ENCODE measurements around the gene CNOT3. TPM values are rescaled to one million over a fixed set of nuclear protein-coding genes. Genes with fewer than 3 reads are reported as not detected.

Gene CNOT3
- total RNA-seq, 1 donor from 2014 or later: 6.3 TPM

DNA sequence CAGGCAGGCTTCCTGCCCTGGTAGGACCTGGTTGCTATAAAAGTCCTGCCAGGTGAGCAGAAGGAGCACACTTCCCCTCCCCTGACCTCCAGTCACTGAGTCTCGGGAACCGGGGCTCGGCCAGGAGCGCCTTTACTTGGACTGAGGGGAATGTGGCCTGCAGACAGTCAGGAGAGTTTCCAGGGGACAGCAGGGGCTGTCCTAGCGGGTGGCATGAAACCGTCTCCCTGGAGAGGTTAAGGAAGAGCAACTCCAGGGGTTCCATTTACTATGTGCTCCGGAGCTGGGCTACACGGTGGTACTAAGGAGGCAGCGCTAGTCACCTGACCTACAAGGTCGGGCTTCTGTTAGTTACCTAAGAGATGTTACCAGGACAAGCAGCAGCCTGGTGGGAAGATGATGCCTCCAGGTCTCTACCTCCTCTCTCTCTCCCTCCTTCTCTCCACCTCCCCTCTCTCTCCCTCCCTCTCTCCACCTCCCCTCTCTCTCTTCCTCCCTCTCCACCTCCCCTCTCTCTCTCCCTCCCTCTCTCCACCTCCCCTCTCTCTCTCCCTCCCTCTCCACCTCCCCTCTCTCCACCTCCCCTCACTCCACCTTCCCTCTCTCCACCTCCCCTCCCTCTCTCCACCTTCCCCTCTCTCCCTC is 4.1 kb upstream of the CNOT3 start:
- Histone ChIP-seq H3K27ac (ENCODE audit: low read depth, low read length) (no peak overlapping the region), H3K36me3 (ENCODE audit: control insufficient read depth in 3 of 3, insufficient read depth in 3 of 3, low read length in 3 of 3) (peaks cover 20 to 26% (median 25%) of the 10 kb centered on the region in 3 donors), H3K27me3 (ENCODE audit: control insufficient read depth in 3 of 3, insufficient read depth in 3 of 3, low read length in 3 of 3) (no peaks in the 10 kb centered on the region), H3K4me3 (ENCODE audit: low read length in 3 of 3) (no peak overlapping the region), H3K4me1 (ENCODE audit: control insufficient read depth in 3 of 3, insufficient read depth in 3 of 3, low read length in 3 of 3) (peaks cover 12 to 13% (median 12%) of the 10 kb centered on the region in 3 donors), H3K9me3 (ENCODE audit: control insufficient read depth in 3 of 3, low read length in 3 of 3) (no peaks in the 10 kb centered on the region), H3K9ac (ENCODE audit: low read depth in 1 of 3, low read length in 3 of 3) (no peak overlapping the region)

DNA sequence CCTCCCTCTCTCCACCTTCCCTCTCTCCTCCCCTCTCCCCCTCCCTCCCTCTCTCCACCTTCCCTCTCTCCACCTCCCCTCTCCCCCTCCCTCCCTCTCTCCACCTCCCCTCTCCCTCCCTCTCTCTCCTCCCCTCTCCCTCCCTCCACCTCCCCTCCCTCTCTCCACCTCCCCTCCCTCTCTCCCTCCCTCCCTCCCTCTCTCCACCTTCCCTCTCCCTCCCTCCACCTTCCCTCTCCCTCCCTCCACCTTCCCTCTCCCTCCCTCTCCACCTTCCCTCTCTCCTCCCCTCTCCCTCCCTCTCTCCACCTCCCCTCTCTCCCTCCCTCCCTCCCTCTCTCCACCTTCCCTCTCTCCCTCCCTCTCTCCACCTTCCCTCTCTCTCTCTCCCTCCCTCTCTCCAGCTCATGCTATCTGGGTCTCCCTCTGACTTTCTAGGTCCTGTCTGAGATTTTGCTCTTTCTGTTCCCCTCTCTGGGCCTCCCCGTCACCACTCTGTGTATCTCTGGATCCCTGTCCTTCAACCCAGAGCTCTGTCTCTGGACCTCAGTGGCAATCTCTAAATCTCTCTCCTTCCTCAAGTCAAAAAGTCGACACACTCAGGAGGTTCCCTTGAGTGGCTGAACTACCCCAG is 3.5 kb upstream of the CNOT3 start:
- Histone ChIP-seq H3K27ac (ENCODE audit: low read depth, low read length) (no peak overlapping the region), H3K9me3 (ENCODE audit: control insufficient read depth in 3 of 3, low read length in 3 of 3) (no peaks in the 10 kb centered on the region), H3K9ac (ENCODE audit: low read depth in 1 of 3, low read length in 3 of 3) (no peak overlapping the region), H3K4me3 (ENCODE audit: low read length in 3 of 3) (no peak overlapping the region), H3K27me3 (ENCODE audit: control insufficient read depth in 3 of 3, insufficient read depth in 3 of 3, low read length in 3 of 3) (no peaks in the 10 kb centered on the region), H3K36me3 (ENCODE audit: control insufficient read depth in 3 of 3, insufficient read depth in 3 of 3, low read length in 3 of 3) (peaks cover 16 to 22% (median 21%) of the 10 kb centered on the region in 3 donors), H3K4me1 (ENCODE audit: control insufficient read depth in 3 of 3, insufficient read depth in 3 of 3, low read length in 3 of 3) (peaks cover 18 to 19% (median 19%) of the 10 kb centered on the region in 3 donors)

DNA sequence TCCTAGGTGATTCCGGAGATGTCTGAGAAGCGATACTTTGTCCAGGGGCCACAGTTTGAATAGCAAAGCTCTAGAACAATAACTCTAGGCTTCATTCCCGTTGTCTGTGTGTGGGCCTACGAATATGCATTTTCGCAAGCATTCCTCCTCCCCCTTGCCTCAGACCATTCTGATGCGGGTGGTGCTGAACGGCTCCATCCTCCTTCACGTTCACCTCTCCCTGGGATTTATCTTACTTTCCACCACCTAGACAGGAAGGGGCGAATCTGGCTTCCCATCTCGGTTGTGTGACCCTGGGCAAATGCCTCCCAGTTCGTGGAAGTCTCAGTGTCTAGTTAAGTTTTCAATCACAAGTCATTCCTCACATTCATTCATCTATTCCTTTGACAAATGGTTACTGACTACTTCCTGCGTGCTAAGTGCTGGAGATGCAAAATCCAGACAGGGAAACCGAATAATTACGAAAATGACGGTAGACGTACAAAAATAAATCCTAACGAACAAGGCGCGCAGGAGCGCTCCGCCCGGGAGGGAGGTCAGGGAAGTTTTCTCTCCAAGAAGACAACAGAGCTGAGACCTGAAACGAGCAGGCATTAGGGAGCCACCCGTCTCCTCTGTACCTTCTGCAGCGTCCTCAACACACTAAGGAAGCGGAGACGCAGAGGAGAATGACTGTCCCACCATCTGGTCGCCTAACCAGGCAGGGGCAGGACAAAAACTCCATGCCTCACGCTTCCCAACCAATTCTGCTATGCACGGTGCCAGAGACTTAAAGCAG is 1.3 kb upstream of the CNOT3 start:
- H3K9me3 ChIP-seq (ENCODE audit: control insufficient read depth in 3 of 3, low read length in 3 of 3): no peaks in the 10 kb centered on the region
- H3K27ac ChIP-seq (ENCODE audit: low read depth, low read length): peak overlapping the region; percentile 24
- peak overlapping the region; percentile 54 to 86 (median 62) for H3K9ac ChIP-seq (ENCODE audit: low read depth in 1 of 3, low read length in 3 of 3)
- H3K4me3 ChIP-seq (ENCODE audit: low read length in 3 of 3): peak overlapping the region; percentile 78 to 93 (median 88)
- H3K27me3 ChIP-seq (ENCODE audit: control insufficient read depth in 3 of 3, insufficient read depth in 3 of 3, low read length in 3 of 3): no peaks in the 10 kb centered on the region
- H3K36me3 ChIP-seq (ENCODE audit: control insufficient read depth in 3 of 3, insufficient read depth in 3 of 3, low read length in 3 of 3): peaks cover 7 to 20% (median 12%) of the 10 kb centered on the region in 3 donors
- peaks cover 33 to 40% (median 38%) of the 10 kb centered on the region in 3 donors for H3K4me1 ChIP-seq (ENCODE audit: control insufficient read depth in 3 of 3, insufficient read depth in 3 of 3, low read length in 3 of 3)

DNA sequence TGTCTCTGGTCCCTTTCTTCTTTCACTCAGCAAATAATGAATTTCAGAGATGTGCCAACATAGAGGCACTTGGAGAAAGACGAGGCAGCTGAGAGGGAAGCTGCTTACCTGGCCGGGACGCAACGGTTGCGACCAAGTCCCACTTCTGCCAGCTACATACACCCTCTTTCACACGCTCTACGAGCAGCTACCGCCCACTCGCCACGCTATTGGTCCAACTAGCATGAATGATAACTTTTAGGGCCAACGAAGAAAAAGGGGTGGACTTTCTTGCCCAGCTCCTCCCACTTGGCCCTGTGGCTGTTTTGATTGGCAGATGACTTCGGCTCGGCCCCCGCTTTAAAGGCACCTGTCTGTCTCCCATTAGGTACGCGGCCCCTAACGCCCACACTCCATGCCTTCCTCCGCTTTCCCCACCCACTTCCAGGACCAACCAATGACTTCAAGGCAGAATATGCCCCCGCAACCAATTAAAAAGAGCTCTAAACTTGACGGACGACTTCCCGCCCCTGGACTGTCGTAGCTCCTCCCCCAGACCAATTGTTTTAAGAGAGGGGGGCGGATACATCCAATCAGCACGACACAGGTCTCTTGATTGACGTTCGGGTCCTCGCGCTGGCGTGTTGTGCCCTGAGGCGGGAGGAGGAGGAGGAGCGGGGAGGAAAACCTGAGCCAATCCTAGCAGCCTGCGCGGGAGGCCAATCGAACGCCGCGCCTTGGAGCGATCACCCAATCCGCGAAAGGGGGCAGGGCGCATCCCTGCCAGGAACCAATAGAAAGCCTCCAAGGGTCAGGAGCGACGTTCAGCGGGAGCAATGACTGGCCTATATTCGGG is 481 bp upstream of the CNOT3 start:
- Histone ChIP-seq H3K9ac (ENCODE audit: low read depth in 1 of 3, low read length in 3 of 3) (peak overlapping the region; percentile 54 to 92 (median 62)), H3K9me3 (ENCODE audit: control insufficient read depth in 3 of 3, low read length in 3 of 3) (no peaks in the 10 kb centered on the region), H3K4me3 (ENCODE audit: low read length in 3 of 3) (peak overlapping the region; percentile 78 to 93 (median 88)), H3K27ac (ENCODE audit: low read depth, low read length) (peak overlapping the region; percentile 95), H3K27me3 (ENCODE audit: control insufficient read depth in 3 of 3, insufficient read depth in 3 of 3, low read length in 3 of 3) (no peaks in the 10 kb centered on the region), H3K36me3 (ENCODE audit: control insufficient read depth in 3 of 3, insufficient read depth in 3 of 3, low read length in 3 of 3) (peaks cover 4 to 18% (median 7%) of the 10 kb centered on the region in 3 donors), H3K4me1 (ENCODE audit: control insufficient read depth in 3 of 3, insufficient read depth in 3 of 3, low read length in 3 of 3) (peaks cover 33 to 40% (median 38%) of the 10 kb centered on the region in 3 donors)

DNA sequence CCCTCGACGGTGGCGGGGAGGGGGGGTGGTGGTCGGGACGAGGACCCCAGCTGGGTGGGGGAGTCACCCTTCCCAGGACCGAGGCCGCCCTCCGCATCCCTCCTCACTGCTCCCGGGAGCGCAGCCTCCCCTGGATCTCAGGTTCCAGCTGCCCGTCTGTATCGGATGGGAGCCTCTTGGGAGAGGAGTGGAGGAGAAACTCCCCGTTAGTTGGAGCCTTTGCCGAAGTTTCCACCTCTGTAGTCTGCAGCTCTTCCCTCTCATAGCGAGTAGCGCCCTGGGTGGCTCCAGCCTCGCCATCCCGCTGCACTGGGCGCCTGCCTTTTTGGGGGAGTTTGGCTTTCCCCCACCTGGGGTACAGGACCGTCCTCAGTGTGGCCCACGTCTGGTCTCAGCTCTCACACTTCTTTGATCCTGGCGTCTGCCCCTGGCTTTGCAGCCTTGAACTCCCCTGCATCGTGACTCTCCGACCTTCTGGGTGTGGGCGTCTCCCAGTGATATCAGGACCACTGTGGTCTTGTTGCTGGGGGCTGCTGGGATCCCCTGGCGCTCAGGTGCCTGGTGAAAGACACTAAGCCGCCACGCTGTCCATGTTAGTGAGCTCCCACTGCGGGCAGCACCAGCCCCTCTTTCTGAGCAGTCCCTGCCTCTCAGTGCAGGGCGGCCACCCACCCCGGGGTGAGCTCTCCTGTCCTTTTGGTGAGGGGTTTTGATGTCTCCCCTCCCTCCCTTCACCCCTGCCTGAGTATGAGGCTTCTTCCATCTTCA is 1.1 kb downstream of the CNOT3 start:
- Histone ChIP-seq H3K4me3 (ENCODE audit: low read length in 3 of 3) (peak overlapping the region; percentile 69 to 75 (median 75)), H3K4me1 (ENCODE audit: control insufficient read depth in 3 of 3, insufficient read depth in 3 of 3, low read length in 3 of 3) (peaks cover 33 to 40% (median 38%) of the 10 kb centered on the region in 3 donors), H3K27me3 (ENCODE audit: control insufficient read depth in 3 of 3, insufficient read depth in 3 of 3, low read length in 3 of 3) (no peaks in the 10 kb centered on the region), H3K9ac (ENCODE audit: low read depth in 1 of 3, low read length in 3 of 3) (peak overlapping the region; percentile 27 to 93 (median 92)), H3K9me3 (ENCODE audit: control insufficient read depth in 3 of 3, low read length in 3 of 3) (no peaks in the 10 kb centered on the region), H3K27ac (ENCODE audit: low read depth, low read length) (peak overlapping the region; percentile 23), H3K36me3 (ENCODE audit: control insufficient read depth in 3 of 3, insufficient read depth in 3 of 3, low read length in 3 of 3) (peaks cover 15 to 28% (median 21%) of the 10 kb centered on the region in 3 donors)

DNA sequence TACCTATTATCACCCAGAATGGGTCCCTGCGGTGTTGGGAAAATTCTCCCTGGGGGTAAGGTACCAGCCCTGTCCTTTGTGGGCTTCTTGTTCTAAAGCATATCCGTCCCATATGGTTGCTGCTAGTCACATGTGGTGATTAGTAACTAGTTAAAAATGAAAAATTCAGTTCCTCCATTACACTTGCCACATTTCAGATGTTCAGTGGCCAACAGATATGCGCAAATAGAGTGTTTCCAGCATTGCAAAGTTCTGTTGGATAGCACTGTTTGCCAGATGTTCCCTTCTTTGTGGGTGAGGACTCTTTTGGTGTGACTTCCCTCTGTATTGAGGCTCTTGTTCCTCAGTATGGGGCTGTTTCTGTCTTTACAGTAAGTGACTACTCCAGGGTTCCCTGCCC is 3.8 kb downstream of the CNOT3 start:
- Histone ChIP-seq H3K4me3 (ENCODE audit: low read length in 3 of 3) (no peak overlapping the region), H3K27ac (ENCODE audit: low read depth, low read length) (no peak overlapping the region), H3K36me3 (ENCODE audit: control insufficient read depth in 3 of 3, insufficient read depth in 3 of 3, low read length in 3 of 3) (peaks cover 42 to 55% (median 46%) of the 10 kb centered on the region in 3 donors), H3K4me1 (ENCODE audit: control insufficient read depth in 3 of 3, insufficient read depth in 3 of 3, low read length in 3 of 3) (peaks cover 27 to 33% (median 31%) of the 10 kb centered on the region in 3 donors), H3K27me3 (ENCODE audit: control insufficient read depth in 3 of 3, insufficient read depth in 3 of 3, low read length in 3 of 3) (no peaks in the 10 kb centered on the region), H3K9ac (ENCODE audit: low read depth in 1 of 3, low read length in 3 of 3) (peak overlapping the region in 1 of 3 donors; percentile 7), H3K9me3 (ENCODE audit: control insufficient read depth in 3 of 3, low read length in 3 of 3) (no peaks in the 10 kb centered on the region)

DNA sequence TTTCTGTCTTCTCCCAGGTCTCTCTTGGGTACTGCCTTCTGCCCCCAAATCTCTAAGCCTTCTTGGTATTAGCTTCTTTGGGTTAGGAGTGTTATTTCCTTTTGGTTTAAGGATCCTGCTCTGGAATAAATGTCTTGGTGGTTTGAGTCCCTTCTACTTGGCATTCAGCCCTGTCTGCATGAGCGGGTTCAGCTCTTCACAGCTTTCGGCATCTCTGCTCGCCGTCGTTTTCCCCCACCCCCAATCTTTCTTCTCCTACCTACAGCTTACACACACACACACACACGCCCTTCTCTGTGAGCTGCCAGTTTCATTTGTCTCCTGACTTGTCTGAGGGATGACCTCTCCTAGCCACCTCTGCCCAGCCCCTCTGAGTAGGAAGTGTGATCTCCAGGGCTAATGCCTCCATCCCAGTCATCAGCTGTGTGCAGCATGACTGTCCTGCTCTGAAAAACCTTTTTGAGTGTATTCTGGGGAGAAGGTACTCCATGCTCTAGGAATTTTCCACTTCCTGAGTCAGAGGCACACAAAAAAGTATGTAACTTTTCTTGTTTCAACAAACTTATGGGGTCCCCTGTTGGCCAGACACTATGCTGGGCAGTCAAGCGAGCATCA is 4.7 kb downstream of the CNOT3 start:
- Histone ChIP-seq H3K9me3 (ENCODE audit: control insufficient read depth in 3 of 3, low read length in 3 of 3) (no peaks in the 10 kb centered on the region), H3K27me3 (ENCODE audit: control insufficient read depth in 3 of 3, insufficient read depth in 3 of 3, low read length in 3 of 3) (no peaks in the 10 kb centered on the region), H3K9ac (ENCODE audit: low read depth in 1 of 3, low read length in 3 of 3) (no peak overlapping the region), H3K27ac (ENCODE audit: low read depth, low read length) (no peak overlapping the region), H3K4me1 (ENCODE audit: control insufficient read depth in 3 of 3, insufficient read depth in 3 of 3, low read length in 3 of 3) (peaks cover 22 to 28% (median 26%) of the 10 kb centered on the region in 3 donors), H3K4me3 (ENCODE audit: low read length in 3 of 3) (no peak overlapping the region), H3K36me3 (ENCODE audit: control insufficient read depth in 3 of 3, insufficient read depth in 3 of 3, low read length in 3 of 3) (peaks cover 51 to 64% (median 56%) of the 10 kb centered on the region in 3 donors)

DNA sequence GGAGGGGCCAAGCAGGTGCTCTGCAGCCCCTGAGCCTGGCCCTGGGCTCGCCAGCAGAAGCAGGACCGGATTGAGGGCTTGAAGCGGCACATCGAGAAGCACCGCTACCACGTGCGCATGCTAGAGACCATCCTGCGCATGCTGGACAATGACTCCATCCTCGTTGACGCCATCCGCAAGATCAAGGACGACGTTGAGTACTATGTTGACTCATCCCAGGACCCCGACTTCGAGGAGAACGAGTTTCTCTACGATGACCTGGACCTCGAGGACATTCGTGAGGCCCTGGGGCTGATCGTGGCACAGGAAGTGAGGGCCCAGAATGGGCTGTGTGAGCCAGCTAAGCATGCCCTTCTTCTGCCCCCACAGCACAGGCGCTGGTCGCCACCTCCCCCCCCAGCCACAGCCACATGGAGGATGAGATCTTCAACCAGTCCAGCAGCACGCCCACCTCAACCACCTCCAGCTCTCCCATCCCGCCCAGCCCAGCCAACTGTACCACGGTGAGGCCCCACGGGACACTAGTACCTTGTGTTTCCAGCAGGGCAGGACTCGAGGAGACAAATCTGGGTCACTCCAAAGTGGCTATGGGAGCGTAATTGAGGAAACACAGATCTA is 8.1 kb downstream of the CNOT3 start:
- no peaks in the 10 kb centered on the region for H3K9me3 ChIP-seq (ENCODE audit: control insufficient read depth in 3 of 3, low read length in 3 of 3)
- H3K4me3 ChIP-seq (ENCODE audit: low read length in 3 of 3): no peak overlapping the region
- H3K9ac ChIP-seq (ENCODE audit: low read depth in 1 of 3, low read length in 3 of 3): no peak overlapping the region
- H3K36me3 ChIP-seq (ENCODE audit: control insufficient read depth in 3 of 3, insufficient read depth in 3 of 3, low read length in 3 of 3): peaks cover 76 to 83% (median 80%) of the 10 kb centered on the region in 3 donors
- no peak overlapping the region for H3K27ac ChIP-seq (ENCODE audit: low read depth, low read length)
- peaks cover 3 to 5% (median 4%) of the 10 kb centered on the region in 3 donors for H3K4me1 ChIP-seq (ENCODE audit: control insufficient read depth in 3 of 3, insufficient read depth in 3 of 3, low read length in 3 of 3)
- H3K27me3 ChIP-seq (ENCODE audit: control insufficient read depth in 3 of 3, insufficient read depth in 3 of 3, low read length in 3 of 3): no peaks in the 10 kb centered on the region

All from skeletal muscle tissue (tissue), 4 donors.